IMR-90 (cell line): Measurements from ENCODE around the gene SLAMF7. TPM values are rescaled to one million over a fixed set of nuclear protein-coding genes. Genes with fewer than 3 reads are reported as not detected.

Experiments
- ATAC-seq: fragments of 200-7000 bp; cut with Tn5 transposase; 2 replicates; pipeline ENCODE4 v1.9.1; 2020; ENCODE audit warnings: low read depth, mild to moderate bottlenecking, moderate library complexity
- Bru-seq: library from RNA; stranded (reverse); fragments of 400-500 nt; gene quantifications from one replicate; lab custom pipeline; 2021; lab: Mats Ljungman, UMichigan
- BruChase-seq, 2 experiments: library from RNA; stranded (reverse); fragments of 400-500 nt; gene quantifications; one replicate each; lab custom pipeline; 2021; lab: Mats Ljungman, UMichigan
- BruUV-seq: library from RNA; stranded (reverse); fragments of 400-500 nt; replicated peaks from 2 replicates; lab custom pipeline; 2021; lab: Mats Ljungman, UMichigan
- CTCF ChIA-PET: fragments of 300-600 bp; formaldehyde crosslinking; extraction: SDS; loops from one replicate; lab custom pipeline; 2021; ENCODE audit warnings: antibody characterized with exemption; lab: Yijun Ruan, JAX
- POLR2A ChIA-PET: fragments of 300-600 bp; sonication (Branson Sonifier 250); formaldehyde crosslinking; loops from one replicate; lab custom pipeline; 2022; ENCODE audit warnings: antibody characterized with exemption; ENCODE audit not compliant: unreplicated experiment; lab: Charles Lee
- DNase-seq: peaks from one replicate; pipeline ENCODE4 v3.0.0; 2013
- H2AFZ ChIP-seq: replicated peaks from 2 replicates; pipeline ENCODE3; 2013; ENCODE audit warnings: low read length, mild to moderate bottlenecking; ENCODE audit not compliant: poor library complexity
- H2AK5ac ChIP-seq: 2 replicates; pipeline ENCODE4 v1.6.1; 2013; ENCODE audit warnings: low read depth, low read length, inconsistent platforms
- H2AK9ac ChIP-seq: replicated peaks from 2 replicates; pipeline ENCODE3; 2013; ENCODE audit warnings: mild to moderate bottlenecking, low read depth, low read length, moderate library complexity; ENCODE audit not compliant: poor library complexity
- H2BK120ac ChIP-seq: 2 replicates; pipeline ENCODE4 v1.6.1; 2013; ENCODE audit warnings: low read depth, low read length, inconsistent platforms
- H2BK15ac ChIP-seq: 3 replicates; pipeline ENCODE4 v1.6.1; 2013; ENCODE audit warnings: low read depth, low read length, inconsistent platforms
- H2BK20ac ChIP-seq: 2 replicates; pipeline ENCODE4 v1.6.1; 2013; ENCODE audit warnings: low read depth, mild to moderate bottlenecking, inconsistent platforms, low read length, moderate library complexity
- H2BK5ac ChIP-seq: 2 replicates; pipeline ENCODE4 v1.6.1; 2013; ENCODE audit warnings: mild to moderate bottlenecking, low read depth, low read length, inconsistent platforms; ENCODE audit not compliant: poor library complexity, severe bottlenecking
- H3K14ac ChIP-seq: replicated peaks from 2 replicates; pipeline ENCODE4 v1.6.1; 2013; ENCODE audit warnings: low read depth, low read length, inconsistent platforms
- H3K18ac ChIP-seq: 2 replicates; pipeline ENCODE4 v1.6.1; 2013; ENCODE audit warnings: low read depth, low read length, control low read depth
- H3K23ac ChIP-seq: 2 replicates; pipeline ENCODE4 v1.6.1; 2013; ENCODE audit warnings: low read depth, low read length, inconsistent platforms
- H3K27ac ChIP-seq: 2 replicates; pipeline ENCODE4 v1.5.1; 2013; ENCODE audit warnings: mild to moderate bottlenecking, control low read depth, low read length; ENCODE audit not compliant: insufficient read depth
- H3K27me3 ChIP-seq: 2 replicates; pipeline ENCODE4 v1.6.1; 2013; ENCODE audit warnings: low read length; ENCODE audit not compliant: control insufficient read depth, insufficient read depth
- H3K36me3 ChIP-seq: 2 replicates; pipeline ENCODE4 v1.6.1; 2013; ENCODE audit warnings: low read length, mixed read lengths; ENCODE audit not compliant: control insufficient read depth, insufficient read depth
- H3K4ac ChIP-seq: 2 replicates; pipeline ENCODE4 v1.6.1; 2013; ENCODE audit warnings: low read depth, low read length, inconsistent platforms
- H3K4me1 ChIP-seq: 2 replicates; pipeline ENCODE4 v1.6.1; 2013; ENCODE audit warnings: low read length, mixed read lengths; ENCODE audit not compliant: control insufficient read depth, insufficient read depth
- H3K4me2 ChIP-seq: 2 replicates; pipeline ENCODE4 v1.6.1; 2013; ENCODE audit warnings: low read depth, mild to moderate bottlenecking, control low read depth, low read length, moderate library complexity
- H3K4me3 ChIP-seq: 2 replicates; pipeline ENCODE4 v1.5.1; 2013; ENCODE audit warnings: low read depth, mild to moderate bottlenecking, control low read depth, low read length, moderate library complexity; ENCODE audit not compliant: insufficient read depth
- H3K56ac ChIP-seq: 2 replicates; pipeline ENCODE4 v1.6.1; 2013; ENCODE audit warnings: low read length, inconsistent platforms; ENCODE audit not compliant: insufficient read depth; ENCODE audit errors: extremely low read depth
- H3K79me1 ChIP-seq, 2 experiments: 2 replicates each; pipeline ENCODE4 v1.6.1; 2013; ENCODE audit warnings: low read length in 2 of 2, inconsistent platforms in 1 of 2, low read depth in 1 of 2
- H3K9ac ChIP-seq: 2 replicates; pipeline ENCODE4 v1.6.1; 2013; ENCODE audit warnings: low read depth, low read length, control low read depth
- H3K9me1 ChIP-seq: 2 replicates; pipeline ENCODE4 v1.6.1; 2013; ENCODE audit warnings: low read length, inconsistent platforms; ENCODE audit not compliant: insufficient read depth
- H3K9me3 ChIP-seq: 2 replicates; pipeline ENCODE4 v1.6.1; 2013; ENCODE audit warnings: low read length; ENCODE audit not compliant: control insufficient read depth, insufficient read depth
- H4K20me1 ChIP-seq: 2 replicates; pipeline ENCODE4 v1.6.1; 2013; ENCODE audit warnings: low read length, inconsistent platforms; ENCODE audit not compliant: insufficient read depth
- H4K5ac ChIP-seq: 2 replicates; pipeline ENCODE4 v1.6.1; 2013; ENCODE audit warnings: mild to moderate bottlenecking, low read depth, low read length, control low read depth
- H4K8ac ChIP-seq, 2 experiments: 2 replicates each; pipeline ENCODE4 v1.6.1; 2013; ENCODE audit warnings: low read depth in 2 of 2, low read length in 2 of 2, control low read depth in 1 of 2, inconsistent platforms in 1 of 2
- H4K91ac ChIP-seq: 2 replicates; pipeline ENCODE4 v1.6.1; 2013; ENCODE audit warnings: low read depth, low read length, inconsistent platforms; ENCODE audit not compliant: insufficient read depth
- BHLHE40 ChIP-seq: fragments of 150-350 bp; IDR thresholded peaks from 2 replicates; pipeline ENCODE4 v1.6.1; 2016; ENCODE audit warnings: mild to moderate bottlenecking, low read depth, low read length
- CEBPB ChIP-seq: IDR thresholded peaks from 2 replicates; pipeline ENCODE4 v1.6.1; 2012; ENCODE audit warnings: low read depth, low read length, improper control_type of control experiment
- CHD1 ChIP-seq: IDR thresholded peaks from 2 replicates; pipeline ENCODE4 v1.6.1; 2012; ENCODE audit warnings: low read depth, low read length, improper control_type of control experiment
- ELK1 ChIP-seq: fragments of 150-350 bp; IDR thresholded peaks from 2 replicates; pipeline ENCODE4 v1.6.1; 2016; ENCODE audit warnings: low read depth, mild to moderate bottlenecking, low read length, moderate library complexity, borderline replicate concordance
- FOS ChIP-seq: fragments of 150-350 bp; IDR thresholded peaks from 2 replicates; pipeline ENCODE4 v1.6.1; 2016; ENCODE audit warnings: low read depth, low read length
- MAZ ChIP-seq: IDR thresholded peaks from 2 replicates; pipeline ENCODE4 v1.6.1; 2012; ENCODE audit warnings: low read depth, mild to moderate bottlenecking, low read length, improper control_type of control experiment, moderate library complexity, borderline replicate concordance
- NFE2L2 ChIP-seq: fragments of 150-350 bp; IDR thresholded peaks from 2 replicates; pipeline ENCODE4 v1.6.1; 2016; ENCODE audit warnings: low read depth, mild to moderate bottlenecking, low read length
- POLR2A ChIP-seq: IDR thresholded peaks from 2 replicates; pipeline ENCODE4 v1.6.1; 2012; ENCODE audit warnings: mild to moderate bottlenecking, low read depth, low read length
- RAD21 ChIP-seq: IDR thresholded peaks from 2 replicates; pipeline ENCODE4 v1.6.1; 2012; ENCODE audit warnings: low read length, improper control_type of control experiment
- RCOR1 ChIP-seq: IDR thresholded peaks from 2 replicates; pipeline ENCODE4 v1.6.1; 2012; ENCODE audit warnings: mild to moderate bottlenecking, low read length, improper control_type of control experiment; ENCODE audit not compliant: insufficient replicate concordance
- RFX5 ChIP-seq: IDR thresholded peaks from 2 replicates; pipeline ENCODE4 v1.8.0; 2012; ENCODE audit warnings: low read depth, mild to moderate bottlenecking, low read length, moderate library complexity
- SMC3 ChIP-seq: fragments of 150-350 bp; IDR thresholded peaks from 2 replicates; pipeline ENCODE4 v1.6.1; 2016; ENCODE audit warnings: low read depth, mild to moderate bottlenecking, antibody characterized with exemption, low read length, moderate library complexity
- WGBS, 2 experiments: methylation state at CpG; one replicate each; pipeline versions ENCODE4 v1.1.5 to v1.1.7; 2013; ENCODE audit warnings: missing lambda C conversion rate in 2 of 2; ENCODE audit not compliant: insufficient read length in 1 of 2; ENCODE audit errors: extremely low coverage in 2 of 2; 5-methylcytosine and 5-hydroxymethylcytosine counted together
- dilution Hi-C: fragments of 300-500 bp; cut with HindIII; formaldehyde crosslinking; loops from one replicate; pipeline ENCODE4 v1.14.3; 2018; ENCODE audit warnings: low sequenced_read_pairs; ENCODE audit not compliant: unreplicated experiment
- in situ Hi-C: fragments of 300-500 bp; cut with MboI; formaldehyde crosslinking; loops from 3 replicates; pipeline ENCODE4 v1.14.3; 2019; ENCODE audit warnings: low sequenced_read_pairs, inconsistent platforms, mixed read lengths
- intact Hi-C: fragments of 100-400 bp; cut with micrococcal nuclease; formaldehyde crosslinking; loops from 2 replicates; pipeline ENCODE4 v1.10.0; 2022
- long read RNA-seq: library from polyadenylated mRNA; unstranded; transcript quantifications from one replicate; pipeline ENCODE4 v2.0.0, GENCODE V29; 2021; ENCODE audit not compliant: unreplicated experiment
- polyA plus RNA-seq, 3 experiments: library from polyadenylated mRNA; depleted of rRNA; stranded (reverse); fragments of >200 nt; gene quantifications; 2 replicates each; pipeline ENCODE4 v1.2.3, GENCODE V29; 2012; ENCODE audit warnings: low replicate concordance in 1 of 3
- total RNA-seq: library from RNA; depleted of rRNA; stranded (reverse); fragments of >200 nt; gene quantifications from 2 replicates; pipeline ENCODE4 v1.2.3, GENCODE V29; 2012; rRNA removed
- TF ChIP-seq, protein P1 (sequence below): fragments of 150-350 bp; IDR thresholded peaks from 2 replicates; pipeline ENCODE4 v1.6.1; 2017; ENCODE audit warnings: mild to moderate bottlenecking, antibody characterized with exemption, low read length, low read depth

SLAMF7 gene, protein sequence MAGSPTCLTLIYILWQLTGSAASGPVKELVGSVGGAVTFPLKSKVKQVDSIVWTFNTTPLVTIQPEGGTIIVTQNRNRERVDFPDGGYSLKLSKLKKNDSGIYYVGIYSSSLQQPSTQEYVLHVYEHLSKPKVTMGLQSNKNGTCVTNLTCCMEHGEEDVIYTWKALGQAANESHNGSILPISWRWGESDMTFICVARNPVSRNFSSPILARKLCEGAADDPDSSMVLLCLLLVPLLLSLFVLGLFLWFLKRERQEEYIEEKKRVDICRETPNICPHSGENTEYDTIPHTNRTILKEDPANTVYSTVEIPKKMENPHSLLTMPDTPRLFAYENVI
- total RNA-seq: not detected in 2 replicates
- polyA plus RNA-seq (2012; rRNA removed): not detected in 2 replicates
- polyA plus RNA-seq (2012; cell fraction: cytosol; rRNA removed): not detected in 2 replicates
- polyA plus RNA-seq (2012; cell fraction: nucleus; rRNA removed; ENCODE audit: low replicate concordance): not detected in 2 replicates
- not detected for Bru-seq, nascent RNA
- BruChase-seq, experiment 1, labeled RNA remaining after a 6-hour chase: not detected
- BruChase-seq, experiment 2, labeled RNA remaining after a 2-hour chase: not detected
- long read RNA-seq: 0 reads

DNA sequence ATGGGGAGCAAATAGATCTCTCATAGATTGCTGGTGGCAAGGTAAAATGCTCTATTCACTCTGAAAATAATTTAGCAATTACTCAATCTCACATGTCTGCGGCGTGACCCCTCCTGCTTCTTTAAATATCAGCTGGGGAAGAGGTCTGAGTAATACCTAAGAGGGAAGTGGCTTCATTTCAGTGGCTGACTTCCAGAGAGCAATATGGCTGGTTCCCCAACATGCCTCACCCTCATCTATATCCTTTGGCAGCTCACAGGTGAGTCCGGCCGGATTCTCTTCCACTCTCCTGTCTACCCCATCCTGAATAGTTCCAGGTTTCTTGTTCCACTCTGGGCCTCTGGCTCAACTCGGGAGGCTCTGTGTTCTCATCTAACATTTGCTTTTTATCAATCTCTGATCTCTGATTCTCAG, at the start of gene SLAMF7:
Gene SLAMF7, plus strand, starts transcription at position 150 of the 414 bp plus-strand sequence. Its CDS starts 55 bp downstream, at position 205.
- Histone ChIP-seq H3K79me1 (no peaks in the 10 kb centered on the region), H2BK5ac (no peak within 1 kb of the TSS), H3K9ac (no peak within 1 kb of the TSS), H4K20me1 (no peaks in the 10 kb centered on the region), H4K91ac (no peak within 1 kb of the TSS), H2AFZ (no peak within 1 kb of the TSS), H3K14ac (no peak within 1 kb of the TSS), H3K9me1 (no peaks in the 10 kb centered on the region), H3K4me2 (no peak within 1 kb of the TSS), H4K8ac (no peak within 1 kb of the TSS), H4K5ac (no peak within 1 kb of the TSS), H3K27ac (no peak within 1 kb of the TSS), H3K4me3 (no peak within 1 kb of the TSS), H3K4me1 (no peaks in the 10 kb centered on the region), H2AK9ac (no peak within 1 kb of the TSS), H2BK20ac (no peak within 1 kb of the TSS), H3K27me3 (no peaks in the 10 kb centered on the region), H3K9me3 (no peaks in the 10 kb centered on the region), H3K56ac (no peak within 1 kb of the TSS), H2AK5ac (no peak within 1 kb of the TSS), H3K4ac (no peak within 1 kb of the TSS), H3K18ac (no peak within 1 kb of the TSS), H2BK15ac (no peak within 1 kb of the TSS), H2BK120ac (no peak within 1 kb of the TSS), H3K23ac (no peak within 1 kb of the TSS), H3K36me3 (no peaks in the 10 kb centered on the region)
- whole genome bisulfite sequencing, 2 experiments: no CpG with 5 or more reads among the region's 5 CpGs
- no TSS peak for BruUV-seq
- ATAC-seq: no peak
- ChIA-PET POLR2A (no interaction called here), CTCF (no interaction called here)
- in situ Hi-C loops: loop anchor here (10.0 kb wide), 1 partner anchor 64 kb away; no protein-coding TSS in a partner anchor
- dilution Hi-C loops: no loop called here
- intact Hi-C loops: no loop called here
- TF ChIP-seq SMC3: no peak
- TF ChIP-seq FOS: no peak
- no peak for TF ChIP-seq MAZ
- TF ChIP-seq RFX5: no peak
- no peak for TF ChIP-seq BHLHE40
- TF ChIP-seq RAD21: no peak
- TF ChIP-seq RCOR1: no peak
- TF ChIP-seq CHD1: no peak
- TF ChIP-seq, protein P1, sequence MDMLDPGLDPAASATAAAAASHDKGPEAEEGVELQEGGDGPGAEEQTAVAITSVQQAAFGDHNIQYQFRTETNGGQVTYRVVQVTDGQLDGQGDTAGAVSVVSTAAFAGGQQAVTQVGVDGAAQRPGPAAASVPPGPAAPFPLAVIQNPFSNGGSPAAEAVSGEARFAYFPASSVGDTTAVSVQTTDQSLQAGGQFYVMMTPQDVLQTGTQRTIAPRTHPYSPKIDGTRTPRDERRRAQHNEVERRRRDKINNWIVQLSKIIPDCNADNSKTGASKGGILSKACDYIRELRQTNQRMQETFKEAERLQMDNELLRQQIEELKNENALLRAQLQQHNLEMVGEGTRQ: no peak
- no peak for TF ChIP-seq CEBPB
- no peak for TF ChIP-seq ELK1
- TF ChIP-seq POLR2A: no peak
- TF ChIP-seq NFE2L2: no peak
- no peak for DNase-seq
